GM23338 (cell line): ENCODE data around the gene COL15A1. TPM values are rescaled to one million over a fixed set of nuclear protein-coding genes. Genes with fewer than 3 reads are reported as not detected.

Source experiments
- ATAC-seq: fragments of 200-7000 bp; cut with Tn5 transposase; 3 replicates; pipeline ENCODE4 v1.9.1; 2020
- DNase-seq: peaks from one replicate; pipeline ENCODE4 v3.0.0-alpha.2; 2015; ENCODE audit warnings: low spot score
- H2AFZ ChIP-seq: fragments of 200-600 bp; sonication (generic); 2 replicates; pipeline ENCODE4 v1.8.0; 2016; ENCODE audit warnings: antibody characterized with exemption, mild to moderate bottlenecking, moderate library complexity
- H3F3A ChIP-seq: fragments of 200-600 bp; sonication (generic); replicated peaks from 2 replicates; pipeline ENCODE4 v1.8.0; 2017; ENCODE audit warnings: antibody characterized with exemption, mixed run types, low read depth
- H3K27ac ChIP-seq: fragments of 200-600 bp; sonication (generic); 2 replicates; pipeline ENCODE4 v1.6.1; 2016; ENCODE audit warnings: low read depth
- H3K27me3 ChIP-seq: fragments of 200-600 bp; sonication (generic); 2 replicates; pipeline ENCODE4 v1.8.0; 2016; ENCODE audit warnings: mild to moderate bottlenecking, mixed run types, moderate library complexity; ENCODE audit not compliant: insufficient read depth
- H3K36me3 ChIP-seq: fragments of 200-600 bp; sonication (generic); 2 replicates; pipeline ENCODE4 v1.8.0; 2016; ENCODE audit warnings: mild to moderate bottlenecking; ENCODE audit not compliant: insufficient read depth
- H3K4me1 ChIP-seq: fragments of 200-600 bp; sonication (generic); 2 replicates; pipeline ENCODE4 v1.8.0; 2016; ENCODE audit warnings: mild to moderate bottlenecking, moderate library complexity; ENCODE audit not compliant: insufficient read depth
- H3K4me2 ChIP-seq: fragments of 200-600 bp; sonication (generic); 2 replicates; pipeline ENCODE4 v1.7.1; 2017; ENCODE audit warnings: mixed run types
- H3K4me3 ChIP-seq: fragments of 200-600 bp; sonication (generic); 2 replicates; pipeline ENCODE4 v1.6.1; 2016; ENCODE audit warnings: mixed run types
- H3K79me2 ChIP-seq: fragments of 200-600 bp; sonication (generic); replicated peaks from 2 replicates; pipeline ENCODE4 v1.8.0; 2017; ENCODE audit warnings: mild to moderate bottlenecking; ENCODE audit not compliant: insufficient read depth
- H3K9me2 ChIP-seq: fragments of 200-600 bp; sonication (generic); 2 replicates; pipeline ENCODE4 v1.8.0; 2017; ENCODE audit not compliant: insufficient read depth
- H4K20me1 ChIP-seq: fragments of 200-600 bp; sonication (generic); replicated peaks from 2 replicates; pipeline ENCODE4 v1.8.0; 2017; ENCODE audit warnings: mild to moderate bottlenecking; ENCODE audit not compliant: insufficient read depth
- H3K27ac Mint-ChIP-seq: 2 replicates; pipeline ENCODE4 v1.8.0; 2020; ENCODE audit warnings: inconsistent platforms, mild to moderate bottlenecking, moderate library complexity, mixed read lengths
- H3K27me3 Mint-ChIP-seq: 3 replicates; pipeline ENCODE4 v1.8.0; 2022; ENCODE audit warnings: low read depth, mild to moderate bottlenecking, moderate library complexity, mixed read lengths, inconsistent platforms; ENCODE audit not compliant: insufficient read depth, poor library complexity
- H3K36me3 Mint-ChIP-seq: 3 replicates; pipeline ENCODE4 v1.8.0; 2021; ENCODE audit warnings: low read depth, mild to moderate bottlenecking, inconsistent platforms, moderate library complexity, mixed read lengths
- H3K4me1 Mint-ChIP-seq: 3 replicates; pipeline ENCODE4 v1.8.0; 2020; ENCODE audit warnings: mild to moderate bottlenecking, inconsistent platforms, mixed read lengths
- H3K4me3 Mint-ChIP-seq: 3 replicates; pipeline ENCODE4 v1.8.0; 2021; ENCODE audit warnings: moderate library complexity, mild to moderate bottlenecking, inconsistent platforms, mixed read lengths
- H3K9me3 Mint-ChIP-seq: 3 replicates; pipeline ENCODE4 v1.8.0; 2020; ENCODE audit warnings: moderate library complexity, mild to moderate bottlenecking, inconsistent platforms, mixed read lengths
- CREB1 ChIP-seq: fragments of 250-450 bp; sonication (Bioruptor Pico); IDR thresholded peaks from 2 replicates; pipeline ENCODE4 v1.5.0; 2020; ENCODE audit warnings: low read depth, mild to moderate bottlenecking, moderate library complexity
- EZH2 ChIP-seq: fragments of 200-600 bp; sonication (generic); IDR thresholded peaks from one replicate; pipeline ENCODE4 v1.8.0; 2017; ENCODE audit warnings: antibody characterized with exemption, mild to moderate bottlenecking, low read depth; ENCODE audit not compliant: unreplicated experiment
- EZH2phosphoT487 ChIP-seq: fragments of 200-600 bp; sonication (generic); IDR thresholded peaks from one replicate; pipeline ENCODE4 v1.8.1; 2018; ENCODE audit warnings: antibody characterized with exemption; ENCODE audit not compliant: unreplicated experiment
- NANOG ChIP-seq: IDR thresholded peaks from 2 replicates; pipeline ENCODE4 v1.6.1; 2016; ENCODE audit warnings: antibody characterized with exemption, borderline replicate concordance
- POLR2AphosphoS5 ChIP-seq: IDR thresholded peaks from 2 replicates; pipeline ENCODE4 v1.6.1; 2016; ENCODE audit warnings: antibody characterized with exemption, low read depth
- STAT1 ChIP-seq: IDR thresholded peaks from one replicate; pipeline ENCODE4 v1.6.1; 2016; ENCODE audit warnings: antibody characterized with exemption; ENCODE audit not compliant: unreplicated experiment
- ZNF114 ChIP-seq: fragments of 250-450 bp; sonication (Bioruptor Pico); IDR thresholded peaks from 2 replicates; pipeline ENCODE4 v1.5.0; 2020; ENCODE audit warnings: mild to moderate bottlenecking, moderate library complexity
- ZNF331 ChIP-seq: fragments of 250-450 bp; sonication (Bioruptor Pico); IDR thresholded peaks from 2 replicates; pipeline ENCODE4 v1.5.0; 2020; ENCODE audit warnings: low read depth, mild to moderate bottlenecking, moderate library complexity
- polyA plus RNA-seq: library from polyadenylated mRNA; unstranded; fragments of >200 nt; fragmentation: Nextera tagmentation; extraction: Ambion mirVana; gene quantifications from 2 replicates; pipeline ENCODE4 v1.2.1, GENCODE V29; 2016
- total RNA-seq: library from RNA; depleted of rRNA; stranded (reverse); fragments of >200 nt; shearing (Covaris generic); gene quantifications from 2 replicates; pipeline ENCODE4 v1.2.3, GENCODE V29; 2014
- TF ChIP-seq, protein P1 (sequence below), 2 experiments: fragments of 200-600 bp in 1 of 2; sonication (generic) in 1 of 2; conservative IDR thresholded peaks; 2 replicates each; pipeline versions ENCODE4 v1.5.1 to v1.6.1; 2016 to 2017; ENCODE audit warnings: antibody characterized with exemption in 2 of 2, low read depth in 2 of 2, mild to moderate bottlenecking in 2 of 2, moderate library complexity in 1 of 2
- TF ChIP-seq, protein P2 (sequence below): IDR thresholded peaks from 2 replicates; pipeline ENCODE4 v1.6.1; 2016; ENCODE audit warnings: antibody characterized with exemption
- TF ChIP-seq, protein P3 (sequence below): IDR thresholded peaks from one replicate; pipeline ENCODE4 v1.6.1; 2018; ENCODE audit warnings: antibody characterized with exemption; ENCODE audit not compliant: unreplicated experiment

Gene COL15A1
- total and polyA plus RNA-seq, 2 experiments from 2014 or later = 0.17 to 0.18 TPM

DNA sequence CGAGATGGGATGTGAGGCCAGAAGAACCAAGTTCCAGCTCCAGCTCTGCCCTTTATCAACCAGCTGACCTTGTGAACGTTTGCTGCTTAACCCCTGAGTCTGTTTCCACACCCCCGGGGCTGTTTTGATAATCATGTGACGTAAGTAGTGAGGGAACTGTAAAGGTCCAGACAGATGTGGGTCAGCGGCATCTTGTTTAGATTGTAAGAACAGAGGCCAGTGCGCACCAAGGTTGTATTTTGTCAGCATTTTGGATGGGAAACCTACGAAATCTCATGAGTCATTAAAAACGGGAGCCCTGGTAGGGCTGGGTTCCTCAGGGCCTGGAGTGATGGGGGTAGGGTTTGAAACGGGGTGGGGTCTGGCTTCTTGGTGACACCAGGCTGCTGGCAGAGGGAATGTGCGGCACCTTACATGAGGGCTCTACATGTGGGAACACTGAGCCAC is 13.8 kb upstream of the COL15A1 start (continued):
- TF ChIP-seq POLR2AphosphoS5 (no peak), NANOG (no peak), ZNF114 (CRISPR knock-in tag) (no peak), STAT1 (no peak), ZNF331 (CRISPR knock-in tag) (no peak), EZH2 (no peak), CREB1 (CRISPR knock-in tag) (no peak)
- TF ChIP-seq, protein P1, sequence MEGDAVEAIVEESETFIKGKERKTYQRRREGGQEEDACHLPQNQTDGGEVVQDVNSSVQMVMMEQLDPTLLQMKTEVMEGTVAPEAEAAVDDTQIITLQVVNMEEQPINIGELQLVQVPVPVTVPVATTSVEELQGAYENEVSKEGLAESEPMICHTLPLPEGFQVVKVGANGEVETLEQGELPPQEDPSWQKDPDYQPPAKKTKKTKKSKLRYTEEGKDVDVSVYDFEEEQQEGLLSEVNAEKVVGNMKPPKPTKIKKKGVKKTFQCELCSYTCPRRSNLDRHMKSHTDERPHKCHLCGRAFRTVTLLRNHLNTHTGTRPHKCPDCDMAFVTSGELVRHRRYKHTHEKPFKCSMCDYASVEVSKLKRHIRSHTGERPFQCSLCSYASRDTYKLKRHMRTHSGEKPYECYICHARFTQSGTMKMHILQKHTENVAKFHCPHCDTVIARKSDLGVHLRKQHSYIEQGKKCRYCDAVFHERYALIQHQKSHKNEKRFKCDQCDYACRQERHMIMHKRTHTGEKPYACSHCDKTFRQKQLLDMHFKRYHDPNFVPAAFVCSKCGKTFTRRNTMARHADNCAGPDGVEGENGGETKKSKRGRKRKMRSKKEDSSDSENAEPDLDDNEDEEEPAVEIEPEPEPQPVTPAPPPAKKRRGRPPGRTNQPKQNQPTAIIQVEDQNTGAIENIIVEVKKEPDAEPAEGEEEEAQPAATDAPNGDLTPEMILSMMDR (conservative IDR thresholded peaks at IDR 0.05; ENCODE audit: low read depth in 2 of 2) = no peak

DNA sequence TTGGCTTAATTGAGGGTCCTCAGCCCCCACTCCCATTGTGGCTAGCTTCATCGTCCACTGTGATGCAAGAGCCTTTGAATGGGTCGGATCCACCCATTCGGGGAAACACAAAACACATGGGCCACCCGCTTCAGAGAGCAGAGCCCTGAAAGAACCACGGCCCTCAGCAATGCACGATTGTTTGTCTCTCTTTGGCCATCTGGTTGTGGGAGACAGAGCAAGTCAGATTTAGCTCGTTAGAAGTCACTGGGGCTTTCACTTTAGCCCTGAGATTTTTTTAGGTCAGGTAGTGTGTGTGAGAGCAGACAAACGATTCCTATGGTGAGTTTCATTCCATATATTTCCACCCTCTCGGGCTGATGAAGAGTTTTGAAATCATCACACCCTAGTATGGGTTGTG is 12.9 kb upstream of the COL15A1 start:
- Mint-ChIP-seq H3K4me3 (no peak overlapping the region), H3K27ac (no peak overlapping the region), H3K4me1 (peaks cover 7% of the 10 kb centered on the region; the same call in 2 of the 3 replicates), H3K27me3 (no peaks in the 10 kb centered on the region), H3K9me3 (no peaks in the 10 kb centered on the region), H3K36me3 (no peaks in the 10 kb centered on the region)
- Histone ChIP-seq H4K20me1 (no peaks in the 10 kb centered on the region), H3K4me3 (no peak overlapping the region), H3K36me3 (no peaks in the 10 kb centered on the region), H3F3A (no peaks in the 10 kb centered on the region), H3K27ac (no peak overlapping the region), H3K27me3 (no peaks in the 10 kb centered on the region), H3K9me2 (no peaks in the 10 kb centered on the region), H2AFZ (peak overlapping the region; percentile 43; the same call in 1 of the 2 replicates), H3K79me2 (no peaks in the 10 kb centered on the region), H3K4me2 (no peak overlapping the region), H3K4me1 (no peaks in the 10 kb centered on the region; the same call in 1 of the 2 replicates)
- DNase-seq (no peak), ATAC-seq (no peak)
- TF ChIP-seq CREB1 (CRISPR knock-in tag) = no peak
- TF ChIP-seq, protein P2, sequence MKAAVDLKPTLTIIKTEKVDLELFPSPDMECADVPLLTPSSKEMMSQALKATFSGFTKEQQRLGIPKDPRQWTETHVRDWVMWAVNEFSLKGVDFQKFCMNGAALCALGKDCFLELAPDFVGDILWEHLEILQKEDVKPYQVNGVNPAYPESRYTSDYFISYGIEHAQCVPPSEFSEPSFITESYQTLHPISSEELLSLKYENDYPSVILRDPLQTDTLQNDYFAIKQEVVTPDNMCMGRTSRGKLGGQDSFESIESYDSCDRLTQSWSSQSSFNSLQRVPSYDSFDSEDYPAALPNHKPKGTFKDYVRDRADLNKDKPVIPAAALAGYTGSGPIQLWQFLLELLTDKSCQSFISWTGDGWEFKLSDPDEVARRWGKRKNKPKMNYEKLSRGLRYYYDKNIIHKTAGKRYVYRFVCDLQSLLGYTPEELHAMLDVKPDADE = no peak
- TF ChIP-seq POLR2AphosphoS5 = no peak
- TF ChIP-seq ZNF331 (CRISPR knock-in tag) = no peak
- no peak for TF ChIP-seq ZNF114 (CRISPR knock-in tag)
- TF ChIP-seq NANOG = no peak
- TF ChIP-seq, protein P3, sequence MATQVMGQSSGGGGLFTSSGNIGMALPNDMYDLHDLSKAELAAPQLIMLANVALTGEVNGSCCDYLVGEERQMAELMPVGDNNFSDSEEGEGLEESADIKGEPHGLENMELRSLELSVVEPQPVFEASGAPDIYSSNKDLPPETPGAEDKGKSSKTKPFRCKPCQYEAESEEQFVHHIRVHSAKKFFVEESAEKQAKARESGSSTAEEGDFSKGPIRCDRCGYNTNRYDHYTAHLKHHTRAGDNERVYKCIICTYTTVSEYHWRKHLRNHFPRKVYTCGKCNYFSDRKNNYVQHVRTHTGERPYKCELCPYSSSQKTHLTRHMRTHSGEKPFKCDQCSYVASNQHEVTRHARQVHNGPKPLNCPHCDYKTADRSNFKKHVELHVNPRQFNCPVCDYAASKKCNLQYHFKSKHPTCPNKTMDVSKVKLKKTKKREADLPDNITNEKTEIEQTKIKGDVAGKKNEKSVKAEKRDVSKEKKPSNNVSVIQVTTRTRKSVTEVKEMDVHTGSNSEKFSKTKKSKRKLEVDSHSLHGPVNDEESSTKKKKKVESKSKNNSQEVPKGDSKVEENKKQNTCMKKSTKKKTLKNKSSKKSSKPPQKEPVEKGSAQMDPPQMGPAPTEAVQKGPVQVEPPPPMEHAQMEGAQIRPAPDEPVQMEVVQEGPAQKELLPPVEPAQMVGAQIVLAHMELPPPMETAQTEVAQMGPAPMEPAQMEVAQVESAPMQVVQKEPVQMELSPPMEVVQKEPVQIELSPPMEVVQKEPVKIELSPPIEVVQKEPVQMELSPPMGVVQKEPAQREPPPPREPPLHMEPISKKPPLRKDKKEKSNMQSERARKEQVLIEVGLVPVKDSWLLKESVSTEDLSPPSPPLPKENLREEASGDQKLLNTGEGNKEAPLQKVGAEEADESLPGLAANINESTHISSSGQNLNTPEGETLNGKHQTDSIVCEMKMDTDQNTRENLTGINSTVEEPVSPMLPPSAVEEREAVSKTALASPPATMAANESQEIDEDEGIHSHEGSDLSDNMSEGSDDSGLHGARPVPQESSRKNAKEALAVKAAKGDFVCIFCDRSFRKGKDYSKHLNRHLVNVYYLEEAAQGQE = no peak
- TF ChIP-seq, protein P1 (conservative IDR thresholded peaks at IDR 0.05; ENCODE audit: low read depth in 2 of 2) = no peak
- TF ChIP-seq EZH2phosphoT487 = no peak
